OCI-M2 (cell line): ENCODE data around the gene SALL1.

Source experiments
- DNase-seq: peaks from one replicate; lab custom pipeline; 2025; ENCODE audit not compliant: unreplicated experiment; lab: John Stamatoyannopoulos, UW

Gene SALL1

DNA sequence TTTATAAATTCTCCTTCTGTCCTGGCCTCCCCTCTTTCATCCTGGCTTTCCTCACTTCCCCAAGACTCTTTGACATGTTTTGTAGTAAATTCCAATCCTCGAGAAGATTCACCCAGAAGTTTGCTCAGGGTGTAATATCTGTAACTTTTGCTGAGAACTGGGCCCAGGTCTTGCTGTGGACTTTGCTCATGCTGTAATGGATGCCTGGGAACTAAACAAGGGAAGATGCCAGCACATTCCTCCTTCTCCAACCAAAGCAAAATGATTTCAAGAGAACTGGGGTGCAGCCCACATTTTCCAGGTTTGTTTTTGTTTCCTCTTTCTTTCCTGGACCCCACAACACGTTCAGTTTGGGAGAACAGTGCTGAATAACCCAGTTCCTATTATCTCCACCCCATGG lies 6.6 kb upstream of the SALL1 start:
- no peak for DNase-seq

DNA sequence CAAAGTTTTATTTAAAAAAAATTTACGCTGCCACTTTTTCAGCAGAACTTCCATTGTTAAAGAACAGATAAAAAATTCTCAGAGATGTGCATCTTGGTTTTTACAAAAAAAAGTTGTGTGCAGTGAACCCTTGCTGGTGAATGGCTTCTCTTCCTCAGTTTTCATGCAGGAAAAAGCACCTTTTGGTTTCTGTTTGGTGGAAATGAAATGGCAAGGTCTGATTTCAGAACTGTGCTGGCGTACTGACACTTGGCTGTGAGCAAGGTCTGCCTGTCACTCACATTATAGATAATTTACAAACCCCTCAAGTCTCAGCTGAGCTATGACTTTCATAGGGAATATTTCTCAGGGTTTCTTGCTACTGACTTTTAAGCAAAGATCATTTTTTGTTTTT lies 5.7 kb upstream of the SALL1 start:
- DNase-seq, result no peak

DNA sequence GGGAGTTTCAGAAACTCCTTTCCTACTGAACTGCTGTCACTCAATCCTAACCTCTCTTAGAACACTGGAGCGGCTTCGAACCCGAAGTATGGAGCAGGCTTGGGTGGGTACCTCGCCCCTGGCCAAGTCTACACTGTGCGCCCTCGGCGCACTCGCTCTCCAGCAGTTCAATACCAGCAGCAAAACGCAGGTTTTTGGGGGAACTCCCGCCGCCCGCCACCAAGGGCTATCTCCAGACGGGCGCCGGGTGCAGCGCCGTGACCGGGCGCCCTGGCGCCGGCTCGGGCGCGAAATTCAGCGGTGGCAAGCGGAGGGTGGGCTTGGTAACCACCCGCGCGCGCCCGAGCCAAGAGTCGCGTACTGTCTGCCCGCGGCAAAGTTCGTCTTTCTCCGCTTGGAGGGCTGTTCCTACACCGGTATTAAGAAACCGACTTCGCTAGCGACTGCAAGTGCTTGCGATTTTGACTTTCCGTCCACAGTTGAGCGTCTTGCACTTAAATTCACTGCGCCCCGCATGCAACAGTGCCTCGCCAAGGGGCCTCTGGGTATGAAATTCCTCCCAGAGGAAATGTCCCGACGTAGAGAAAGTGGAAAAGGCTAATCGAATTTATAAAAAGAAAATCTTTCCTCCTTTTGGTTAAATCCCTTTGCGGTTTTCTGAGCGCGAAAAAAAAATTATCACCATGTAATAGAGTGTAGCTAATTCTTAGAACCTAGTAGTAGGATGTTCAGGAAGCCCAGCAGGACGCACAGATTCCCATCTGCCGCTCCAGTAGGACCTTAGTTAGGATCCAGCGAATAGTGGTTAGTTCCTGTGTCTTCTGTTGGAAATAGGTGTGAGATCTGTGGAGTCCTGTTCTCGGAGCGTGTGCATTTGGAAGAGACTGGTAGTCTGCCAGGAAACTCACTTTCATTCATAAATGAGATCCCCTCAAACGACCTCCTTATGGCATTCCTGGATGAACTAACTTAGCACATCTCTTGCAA lies 5.0 kb upstream of the SALL1 start:
- DNase-seq, result no peak

DNA sequence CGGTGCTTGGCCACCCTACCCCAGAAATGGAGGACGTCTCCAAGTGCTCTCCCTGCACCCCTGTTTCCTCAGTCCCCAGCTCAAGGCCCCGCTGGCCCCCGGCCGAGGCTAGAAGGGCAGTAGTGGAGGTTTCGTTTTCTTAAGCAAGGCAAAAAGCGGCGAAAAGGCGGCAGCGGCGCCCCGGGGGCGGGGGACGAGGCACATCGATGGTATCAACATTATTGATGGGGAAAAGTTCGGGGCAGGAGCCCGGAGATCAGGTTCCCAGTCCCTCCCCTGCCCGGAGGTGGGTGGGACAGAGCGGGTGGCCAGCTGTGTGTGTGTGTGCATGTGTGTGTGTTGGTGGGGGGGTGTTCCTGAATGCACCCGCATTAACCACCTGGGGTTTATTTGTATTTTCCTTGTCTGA lies 4.1 kb upstream of the SALL1 start:
- DNase-seq, result no peak

DNA sequence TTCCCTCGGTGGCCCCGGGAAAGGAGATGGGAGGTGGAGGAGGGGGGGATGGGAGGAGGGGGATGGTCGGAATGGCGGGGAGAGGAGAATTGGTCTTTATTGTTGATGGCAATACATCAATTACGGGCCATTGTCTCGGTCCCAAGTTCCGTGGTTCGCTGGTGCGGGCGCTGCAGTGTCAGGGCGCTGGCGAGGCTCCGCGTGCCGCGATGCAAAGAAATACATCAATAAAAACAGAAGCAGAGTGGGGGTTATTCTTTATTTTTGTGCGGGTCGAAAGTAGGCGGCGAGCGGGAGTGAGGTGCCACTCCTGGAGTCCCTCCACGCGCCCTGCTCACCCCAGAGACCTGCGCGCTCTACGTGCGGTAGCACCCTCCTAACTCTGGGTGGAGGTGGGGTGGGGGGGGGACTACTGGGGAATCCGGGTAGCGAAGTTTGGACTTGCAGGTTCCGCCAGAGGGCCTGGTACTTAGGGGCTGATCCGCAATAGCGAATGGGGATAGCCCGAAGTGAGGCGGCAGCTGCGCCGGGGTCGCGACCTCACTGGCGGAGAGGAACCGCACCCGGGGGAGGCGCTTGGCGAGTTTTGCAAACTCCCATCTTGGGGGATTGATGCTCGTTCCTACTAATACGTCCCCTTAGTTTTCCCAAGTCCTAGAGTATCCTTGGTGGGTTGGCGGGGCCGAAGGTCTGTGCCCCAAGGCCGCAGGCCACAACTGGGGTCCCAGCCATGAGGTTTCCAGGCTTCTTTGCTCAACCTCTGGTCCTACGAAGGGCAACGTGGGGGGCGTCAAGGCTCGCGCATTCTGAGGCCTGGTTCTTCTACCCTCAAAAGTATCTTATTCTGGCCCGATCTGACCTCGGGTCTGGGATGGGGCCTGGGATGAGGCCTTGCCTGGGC lies 3.5 kb upstream of the SALL1 start:
- no peak for DNase-seq

DNA sequence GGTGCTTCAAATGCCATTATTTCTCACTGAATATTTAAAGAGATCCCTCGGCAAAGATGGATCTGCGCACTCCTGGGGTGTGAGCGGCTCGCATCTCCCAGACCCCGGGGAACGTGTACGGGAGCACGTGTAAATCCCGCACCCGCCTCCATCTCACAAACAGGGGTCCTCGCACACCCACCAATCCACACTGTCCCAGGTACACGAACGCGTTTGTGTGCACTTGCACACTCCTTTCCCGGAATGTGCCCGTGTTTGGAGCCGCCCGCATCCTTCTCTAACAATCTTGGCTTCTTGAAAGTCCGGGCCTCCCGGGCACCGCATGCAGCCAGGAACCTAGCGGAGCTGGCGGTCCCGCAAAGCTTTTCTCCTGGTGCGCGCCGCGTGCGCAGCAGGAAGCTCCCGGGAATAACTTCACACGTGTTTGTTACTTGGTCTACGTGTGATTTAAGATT lies 2.5 kb upstream of the SALL1 start:
- DNase-seq, result no peak

DNA sequence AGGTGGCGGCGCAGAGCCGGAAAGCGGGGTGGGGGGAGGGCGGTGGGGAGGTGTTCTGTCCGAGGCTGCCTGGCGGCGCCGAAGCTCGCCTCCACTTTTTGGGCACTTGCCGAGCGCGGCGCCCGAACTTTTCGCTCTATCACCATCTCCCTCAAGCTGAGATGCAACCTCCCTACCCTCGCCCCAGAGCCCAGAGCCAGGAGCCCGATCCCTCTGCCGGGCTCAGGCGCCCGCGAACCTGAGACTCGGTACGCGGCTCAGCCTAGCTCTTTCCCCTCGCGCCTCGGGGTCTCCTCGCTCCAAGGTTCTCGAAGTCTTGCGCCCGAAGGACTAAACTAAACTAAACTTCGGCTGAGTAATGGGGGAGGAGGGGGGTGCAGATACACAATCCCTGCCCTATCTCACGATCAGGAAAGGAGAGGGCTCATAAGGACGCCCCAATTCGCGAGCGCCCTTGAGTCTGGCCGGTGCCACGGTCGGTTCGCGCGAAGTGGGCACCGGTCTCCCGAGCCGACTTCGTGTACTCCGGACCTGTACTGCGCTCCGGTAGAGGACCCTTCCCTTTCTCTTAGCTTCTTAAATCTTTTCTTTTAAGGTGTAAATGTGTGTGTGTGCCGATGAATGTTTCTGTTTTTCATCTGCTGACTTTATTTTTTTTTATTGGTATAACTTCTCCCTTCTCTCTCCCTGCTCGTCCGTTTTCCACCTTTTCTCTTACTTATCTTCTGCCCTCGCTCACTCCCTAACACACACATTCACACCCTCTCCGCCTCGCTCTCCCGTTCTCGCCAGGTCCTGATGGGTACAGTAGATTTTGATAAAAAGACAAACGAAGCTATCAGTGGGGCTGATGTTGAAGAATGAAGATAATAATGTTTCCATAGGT lies 1.9 kb upstream of the SALL1 start:
- DNase-seq, result no peak

DNA sequence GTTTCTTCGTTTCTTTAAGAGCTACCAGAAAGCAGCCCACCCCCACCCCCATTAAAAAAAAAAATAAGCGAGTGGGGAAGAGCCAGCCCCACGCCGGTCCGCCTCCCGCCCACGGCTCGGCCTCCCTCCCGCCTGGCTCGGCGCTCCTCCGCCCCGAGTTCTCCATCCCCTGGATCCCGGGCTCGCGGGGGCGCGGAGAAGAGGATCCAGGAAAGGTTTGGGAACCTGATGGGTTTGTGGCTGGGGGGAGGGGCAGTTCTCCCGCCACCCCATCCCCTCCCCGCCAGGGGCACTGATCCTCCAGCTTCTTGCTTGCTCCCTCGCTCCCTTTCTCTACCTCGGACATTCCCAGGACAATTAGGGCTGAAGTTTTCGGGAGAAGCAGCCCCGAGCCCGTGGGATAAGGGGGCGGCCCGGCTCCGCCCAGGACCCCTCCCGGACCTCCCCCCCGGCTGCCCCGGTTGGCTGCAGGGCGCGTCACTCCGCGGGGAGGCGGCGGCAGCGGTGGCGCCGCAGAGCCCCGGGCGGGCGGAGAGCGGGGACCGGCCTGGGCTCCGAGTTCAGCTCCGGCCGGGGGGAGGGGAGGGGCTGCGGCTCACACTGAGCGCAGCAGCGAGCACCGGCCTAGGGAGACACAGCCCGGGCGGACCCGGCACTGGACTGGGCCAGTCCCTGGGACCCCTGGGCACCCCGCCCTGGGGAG lies 1.0 kb upstream of the SALL1 start:
- DNase-seq, result no peak

DNA sequence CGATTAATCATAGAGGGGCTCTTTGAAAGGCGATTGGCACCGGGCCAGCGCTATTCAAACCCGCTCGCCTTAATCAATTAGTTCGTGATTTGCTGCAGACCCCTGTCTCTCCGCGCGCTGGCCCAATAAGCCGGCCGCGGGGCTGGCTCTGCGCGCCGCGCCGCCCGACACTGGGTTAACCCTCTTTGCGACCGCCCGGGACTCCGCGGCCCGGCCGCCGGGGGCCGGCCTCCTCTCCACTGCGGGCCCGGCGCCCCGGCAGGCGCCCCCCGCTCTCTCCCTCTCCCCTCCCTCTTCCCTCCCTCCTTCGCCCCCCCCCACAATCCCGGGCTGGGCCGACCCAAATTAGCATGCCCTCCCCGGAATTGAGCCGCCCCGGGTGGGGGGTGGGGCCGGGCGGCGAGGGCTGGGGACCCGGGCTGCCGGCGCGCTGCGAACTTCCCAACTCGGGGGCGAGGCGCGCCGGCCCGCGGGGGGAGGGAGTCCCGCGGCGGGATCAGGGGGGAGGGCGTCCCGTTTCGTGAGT lies 428 bp upstream of the SALL1 start:
- no peak for DNase-seq

DNA sequence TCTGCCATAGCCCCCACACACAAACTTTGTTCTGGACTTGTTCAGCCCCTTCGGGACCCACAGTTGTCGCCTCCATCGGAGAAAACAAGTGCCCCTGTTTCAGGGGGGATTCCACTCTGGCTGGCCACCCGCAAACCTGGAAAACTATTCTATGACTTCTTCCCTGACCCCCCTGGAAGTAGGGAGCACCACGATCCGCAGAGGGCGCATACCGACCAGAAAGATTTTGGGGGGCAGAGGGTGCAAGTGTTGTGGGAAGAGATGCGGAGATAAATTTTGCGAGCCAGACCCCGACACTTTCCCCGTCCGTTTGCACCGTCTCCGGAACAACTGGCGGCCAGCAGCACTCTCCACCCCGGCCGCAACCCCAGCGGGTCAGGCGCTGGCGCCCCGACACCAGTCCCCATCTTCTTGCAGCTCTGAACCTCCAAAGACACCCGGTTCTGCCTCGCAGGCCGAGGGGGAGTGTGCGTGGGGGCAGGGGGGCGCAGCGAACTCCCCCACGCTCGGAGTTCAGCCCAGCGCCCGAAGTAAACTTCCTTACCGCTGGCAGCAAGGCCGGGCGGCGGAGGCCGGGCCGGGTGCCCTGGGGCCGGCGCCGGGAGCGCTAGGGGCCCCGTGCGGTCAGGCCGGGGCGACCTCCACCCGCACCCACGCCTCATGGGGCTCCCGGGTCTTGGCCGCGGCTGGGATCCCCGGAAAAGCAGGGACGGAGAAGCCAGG lies 744 bp downstream of the SALL1 start:
- no peak for DNase-seq

DNA sequence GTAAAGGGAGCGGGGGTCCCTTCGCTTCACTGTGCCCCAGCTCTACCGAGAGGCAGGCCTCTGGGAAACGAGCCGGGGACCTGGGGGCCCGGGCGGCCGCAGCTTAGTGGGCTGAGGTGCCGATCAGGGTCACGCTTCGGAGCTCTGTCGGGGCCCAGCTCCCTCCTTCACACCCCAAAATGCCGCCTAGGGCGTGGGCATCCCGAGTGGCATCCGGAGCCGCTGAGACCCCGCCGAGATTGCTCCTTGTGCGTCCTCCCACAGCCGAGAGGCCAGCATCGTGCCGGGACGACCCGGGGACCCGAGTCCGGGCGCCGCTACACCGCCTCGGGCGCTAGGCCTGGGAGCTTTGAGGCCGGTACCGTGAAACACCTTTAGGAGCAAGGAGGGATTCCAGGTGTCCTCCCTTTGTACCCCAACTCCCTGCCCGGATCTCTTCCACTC lies 1.3 kb downstream of the SALL1 start:
- no peak for DNase-seq

DNA sequence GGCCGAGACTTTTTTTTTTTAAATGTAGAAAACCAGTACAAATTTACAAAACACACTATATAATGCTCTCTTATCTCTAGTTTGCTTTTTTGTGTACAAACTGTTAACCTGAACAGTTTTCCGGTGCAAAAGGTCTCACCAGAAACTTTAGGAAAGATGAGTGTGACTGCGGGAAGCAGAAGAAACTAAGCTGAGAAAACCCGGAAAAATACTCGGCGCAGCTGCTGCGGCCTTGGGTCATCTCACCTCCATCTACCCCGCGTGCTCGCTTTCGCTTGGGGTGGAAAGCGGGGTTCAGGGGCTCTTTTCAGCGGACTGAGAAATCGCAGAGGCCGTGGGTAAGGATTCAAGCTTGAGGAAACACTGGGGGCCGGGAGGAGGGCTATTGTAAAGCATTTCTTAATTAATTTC lies 1.8 kb downstream of the SALL1 start:
- DNase-seq, result no peak

DNA sequence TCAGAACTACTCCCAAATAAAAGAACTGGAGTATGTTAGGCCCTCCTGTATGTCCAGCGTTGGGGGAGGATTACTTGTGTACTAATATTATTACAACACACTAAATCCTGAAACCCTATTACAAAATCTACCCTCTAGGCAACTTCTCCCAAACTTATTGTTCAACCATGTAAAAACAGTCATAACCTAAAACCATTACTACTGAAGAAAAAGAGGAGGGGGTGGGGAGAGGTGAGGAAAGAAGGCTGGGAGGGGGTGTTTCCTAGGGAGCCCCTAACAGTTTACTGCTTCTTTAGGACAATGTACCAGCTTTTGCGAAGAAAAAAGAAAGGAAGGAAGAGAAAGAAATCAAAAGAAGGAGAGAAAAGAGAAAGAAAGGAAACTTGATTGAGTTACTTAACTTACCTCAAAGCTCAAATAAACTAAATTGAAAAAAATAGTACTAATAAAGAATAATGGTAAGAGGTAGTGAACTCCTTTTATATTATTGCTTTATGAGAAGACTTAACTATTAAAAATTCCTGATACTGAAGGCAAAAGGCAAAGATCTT lies 2.3 kb downstream of the SALL1 start:
- DNase-seq, result no peak

DNA sequence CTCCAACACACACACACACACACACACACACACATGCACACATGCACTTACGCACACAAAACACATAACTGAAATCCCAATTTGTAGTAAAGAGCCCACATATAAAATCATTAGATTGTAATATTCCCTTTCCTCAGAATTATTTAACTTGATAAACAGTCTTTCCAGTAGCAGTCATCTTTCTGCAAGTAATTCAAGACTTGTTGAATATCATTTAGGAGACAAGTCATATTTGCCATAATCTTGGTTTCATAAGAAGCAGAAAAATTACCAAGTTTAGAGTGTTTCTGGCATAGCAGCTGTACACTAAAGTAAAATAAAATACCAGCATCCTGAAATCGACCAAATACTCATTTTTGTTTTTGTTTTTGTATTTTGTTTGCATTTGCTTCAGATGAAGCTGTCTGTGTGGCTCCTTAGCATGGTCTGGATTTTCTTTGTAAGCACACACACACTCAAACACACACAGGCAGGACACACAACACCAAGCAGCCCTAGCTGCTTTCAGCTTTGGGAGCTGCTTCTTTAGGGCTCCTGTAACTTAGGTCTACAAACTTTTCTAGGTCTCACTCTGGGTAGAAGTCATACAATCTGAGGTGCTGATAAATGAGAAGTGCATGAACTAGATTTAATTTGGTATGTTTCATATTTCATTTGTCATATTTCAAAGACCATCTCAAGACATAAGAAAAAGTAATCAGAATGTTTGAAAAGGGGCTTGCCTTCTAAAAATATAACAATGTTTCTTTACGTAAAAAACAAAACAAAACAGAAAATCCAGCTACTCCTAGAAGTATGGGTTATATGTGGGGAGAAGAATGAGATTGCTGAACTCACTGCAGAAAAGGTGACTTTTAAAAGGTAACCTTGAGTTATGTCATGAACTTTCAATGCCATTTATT lies 3.0 kb downstream of the SALL1 start:
- no peak for DNase-seq

DNA sequence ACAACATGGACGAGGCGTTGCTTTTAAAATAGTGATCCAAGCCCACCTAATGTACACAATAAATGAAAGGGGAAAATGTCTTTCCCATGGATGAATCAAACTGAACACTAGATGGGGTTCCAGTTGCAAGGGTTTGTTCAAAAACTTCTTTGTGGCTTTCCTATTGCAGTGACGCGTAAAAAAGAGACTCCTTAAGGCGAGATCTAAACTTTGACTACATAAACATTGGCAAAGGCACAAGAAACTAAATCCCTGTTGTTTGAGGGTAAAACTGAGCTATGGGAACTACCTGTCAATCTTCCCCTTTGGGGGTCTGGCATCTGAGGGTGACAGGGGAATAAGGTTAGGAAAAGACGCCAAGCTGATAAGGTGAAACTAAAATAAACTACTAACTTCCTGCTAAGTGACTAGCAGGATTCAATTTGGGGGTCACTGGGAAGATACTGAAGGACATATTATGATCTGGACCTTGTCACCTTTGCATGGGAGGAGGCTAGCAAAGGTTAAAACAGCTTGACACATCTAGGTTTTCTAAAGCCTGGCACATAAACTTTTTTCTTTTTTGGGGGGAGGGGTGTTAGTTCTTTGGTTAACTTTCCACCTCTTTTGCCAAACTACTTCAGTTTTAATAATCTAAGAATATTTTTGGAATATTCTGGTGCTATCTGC lies 4.7 kb downstream of the SALL1 start:
- DNase-seq, result no peak

DNA sequence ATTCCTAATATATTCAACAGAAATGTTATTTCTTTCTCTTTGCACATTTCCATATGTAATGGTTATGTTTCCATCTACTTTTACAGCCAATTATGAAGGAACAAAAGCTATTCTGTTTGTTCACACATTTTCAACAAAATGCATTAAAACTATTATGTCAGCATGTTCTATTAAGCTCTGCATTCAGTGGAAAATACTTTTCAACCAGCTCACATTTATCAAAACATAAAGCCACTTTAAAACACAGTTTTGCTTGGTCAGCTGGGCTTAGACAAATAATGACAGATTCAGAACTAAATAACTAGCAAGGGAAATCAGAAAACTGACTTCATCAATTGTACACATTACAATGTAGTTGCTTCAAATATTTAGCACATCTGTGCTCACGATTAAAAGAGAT lies 6.9 kb downstream of the SALL1 start:
- DNase-seq, result no peak

DNA sequence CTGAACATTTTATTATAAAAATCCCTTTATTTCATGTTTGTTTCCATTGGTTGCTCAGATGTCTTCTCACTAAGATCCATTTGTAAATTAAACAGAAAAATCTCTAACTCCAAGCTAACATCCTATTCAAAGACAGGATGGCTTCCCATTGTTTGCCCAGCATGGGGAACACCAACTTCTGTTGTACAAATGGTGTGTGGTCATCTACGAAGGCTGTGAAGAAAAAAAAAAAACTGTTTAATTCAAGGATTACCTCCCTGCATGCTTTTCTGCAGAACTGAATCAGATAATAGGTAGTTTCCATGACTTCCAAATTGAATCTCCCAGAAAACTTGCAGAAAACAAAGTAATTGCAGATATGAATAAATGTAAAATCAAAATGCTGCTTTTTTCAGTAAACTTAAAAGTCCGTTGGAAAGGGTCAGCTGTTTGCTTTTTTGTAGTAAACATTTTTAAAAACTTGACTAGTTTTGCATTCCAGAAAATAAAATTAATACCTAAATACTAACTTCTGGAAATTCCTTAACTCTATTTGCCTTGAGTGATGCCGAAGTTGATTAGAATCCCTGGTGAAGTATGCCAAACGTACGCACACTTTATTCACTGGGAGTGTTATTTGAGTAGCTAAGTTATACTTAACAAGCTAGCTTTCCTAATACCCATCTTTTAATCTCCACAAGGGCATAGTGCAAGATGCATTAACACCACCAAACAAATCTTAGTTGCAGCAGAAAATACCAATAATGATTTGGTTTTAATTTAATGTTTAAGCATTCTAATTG lies 7.7 kb downstream of the SALL1 start:
- DNase-seq, result no peak
